Neural progenitor cell (in vitro differentiated cells): ENCODE measurements around the gene GALNT2.

ENCODE experiments used
- CTCF ChIP-seq: fragments of 200-600 bp; sonication (generic); IDR thresholded peaks from 2 replicates; pipeline ENCODE4 v1.5.1; 2017; ENCODE audit warnings: antibody characterized with exemption, mild to moderate bottlenecking
- EZH2phosphoT487 ChIP-seq: fragments of 200-600 bp; sonication (generic); IDR thresholded peaks from 2 replicates; pipeline ENCODE4 v1.6.1; 2017; ENCODE audit warnings: antibody characterized with exemption

- TF ChIP-seq CTCF (no peak), EZH2phosphoT487 (no peak)
Observed at GRCh38 chr1:230300322-230301301, 233.6 kb downstream of the GALNT2 start.
